ENCODE results near the gene DYRK1A.

The DYRK1A gene

DNA sequence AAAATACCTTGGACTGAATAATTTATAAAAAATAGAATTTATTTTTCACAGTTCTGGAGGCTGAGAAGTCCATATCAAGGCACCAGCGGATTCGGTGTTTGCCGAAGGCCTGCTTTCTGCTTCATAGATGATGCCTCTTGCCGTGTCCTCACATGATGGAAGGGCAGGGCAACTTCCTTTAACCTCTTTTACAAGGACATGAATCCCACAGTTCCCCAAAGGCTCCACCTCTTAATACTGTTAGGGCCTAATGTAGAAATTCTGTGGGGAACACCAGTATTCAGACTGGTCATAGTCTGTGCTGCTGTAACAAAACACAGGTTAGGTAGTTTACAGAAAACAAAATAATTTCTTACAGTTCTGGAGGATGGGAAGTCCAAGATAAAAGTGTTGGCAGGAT, 25.9 kb downstream of the DYRK1A start:
- Mint-ChIP-seq H3K27me3 (no peaks in the 10 kb centered on the region), H3K27ac (no peak overlapping the region), H3K4me3 (no peak overlapping the region), H3K4me1 (peaks cover 77% of the 10 kb centered on the region), H3K9me3 (no peaks in the 10 kb centered on the region), H3K36me3 (no peaks in the 10 kb centered on the region)
- ATAC-seq: no peak

DNA sequence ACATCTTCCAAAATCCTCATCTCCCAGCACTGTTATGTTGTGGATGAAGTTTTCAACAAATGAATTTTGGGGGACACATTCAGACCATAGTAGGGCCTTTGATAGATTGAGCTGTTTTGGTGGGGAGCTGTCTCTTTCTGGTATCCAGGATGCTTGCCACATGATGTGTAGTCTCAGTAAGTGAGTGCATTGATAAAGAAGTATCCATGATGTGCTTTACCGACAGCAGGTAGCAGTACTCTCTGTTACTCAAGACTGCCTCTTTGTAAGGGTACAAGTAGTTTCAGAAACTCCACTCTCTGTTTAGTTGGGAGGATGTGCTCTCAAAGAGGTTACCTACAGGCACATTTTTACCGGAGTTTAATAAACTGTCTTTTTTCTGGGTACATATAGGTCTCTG, 26.5 kb downstream of the DYRK1A start:
- no peak for ATAC-seq
- H3K36me3 Mint-ChIP-seq: no peaks in the 10 kb centered on the region
- H3K4me1 Mint-ChIP-seq: peaks cover 72% of the 10 kb centered on the region
- no peaks in the 10 kb centered on the region for H3K27me3 Mint-ChIP-seq
- H3K9me3 Mint-ChIP-seq: no peaks in the 10 kb centered on the region
- no peak overlapping the region for H3K27ac Mint-ChIP-seq
- no peak overlapping the region for H3K4me3 Mint-ChIP-seq

DNA sequence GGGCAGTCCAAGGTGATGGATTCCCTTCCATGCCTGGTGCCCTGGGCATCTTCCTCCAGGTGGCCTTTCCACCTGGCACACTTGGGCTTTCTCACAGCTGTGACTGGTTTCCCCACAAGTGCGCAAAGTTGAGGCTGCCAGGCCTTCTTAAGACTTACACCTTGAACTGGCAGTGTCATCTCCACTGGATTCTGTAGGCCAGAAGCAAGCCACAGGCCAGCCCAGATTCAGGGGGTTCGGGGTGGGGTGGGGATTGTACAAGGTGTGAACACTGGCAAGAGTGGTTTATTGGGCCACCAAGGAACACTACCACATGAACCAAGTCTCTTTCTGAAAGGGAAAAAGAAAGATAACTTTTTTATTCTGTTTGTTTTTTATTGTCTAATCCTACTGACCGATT, 27.2 kb downstream of the DYRK1A start:
- Mint-ChIP-seq H3K9me3 (no peaks in the 10 kb centered on the region), H3K4me3 (no peak overlapping the region), H3K36me3 (peaks cover 4% of the 10 kb centered on the region), H3K27ac (no peak overlapping the region), H3K27me3 (no peaks in the 10 kb centered on the region), H3K4me1 (peaks cover 74% of the 10 kb centered on the region)
- ATAC-seq: no peak

DNA sequence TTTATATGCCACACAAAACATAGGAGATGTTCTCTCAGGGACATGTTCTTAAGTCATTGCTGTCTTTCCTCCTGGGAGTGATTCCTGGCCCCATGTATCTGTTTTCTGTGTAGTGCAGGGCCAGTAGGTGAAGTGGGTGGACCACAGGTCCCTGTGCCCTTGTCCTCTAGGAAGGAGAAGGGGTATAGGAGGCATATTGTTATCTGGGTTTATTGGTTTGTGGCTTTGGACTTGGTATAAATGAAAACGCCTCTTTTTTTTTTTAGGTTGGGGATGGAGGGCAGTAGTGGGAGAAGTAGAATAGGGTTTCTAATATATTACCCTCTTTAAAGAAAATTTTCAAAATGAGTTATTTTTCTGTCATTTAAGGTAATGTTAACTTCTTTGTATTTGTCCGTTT, 29.4 kb downstream of the DYRK1A start:
- Mint-ChIP-seq H3K4me3 (no peak overlapping the region), H3K4me1 (peaks cover 75% of the 10 kb centered on the region)

DNA sequence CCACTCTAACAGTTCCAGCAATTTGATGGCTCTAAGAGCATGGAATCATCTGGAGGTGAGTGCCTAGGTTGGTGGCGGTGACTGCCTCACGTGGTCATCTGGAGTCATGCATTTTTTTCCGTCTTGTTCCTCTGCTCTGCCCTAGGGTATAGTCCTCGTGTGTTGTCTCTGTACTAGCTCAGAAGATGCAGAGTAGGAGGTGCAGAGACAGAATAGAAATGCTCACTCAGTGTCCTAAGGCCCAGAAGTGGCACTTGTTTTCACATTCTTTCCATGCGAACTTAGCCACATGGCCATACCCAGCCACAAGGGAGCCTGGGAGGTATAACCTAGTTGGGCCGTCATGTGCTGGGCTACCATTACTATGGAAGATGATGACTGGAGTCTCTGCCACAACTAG, 30.3 kb downstream of the DYRK1A start:
- Mint-ChIP-seq H3K9me3 (peaks cover 5% of the 10 kb centered on the region), H3K27ac (no peak overlapping the region), H3K4me1 (peaks cover 66% of the 10 kb centered on the region), H3K27me3 (no peaks in the 10 kb centered on the region), H3K36me3 (peaks cover 16% of the 10 kb centered on the region), H3K4me3 (no peak overlapping the region)
- ATAC-seq: no peak

More for the DNA sequence above, 29.4 kb downstream of the DYRK1A start:
- Mint-ChIP-seq H3K36me3 (peaks cover 11% of the 10 kb centered on the region), H3K27me3 (no peaks in the 10 kb centered on the region), H3K27ac (no peak overlapping the region), H3K9me3 (peaks cover 5% of the 10 kb centered on the region)
- no peak for ATAC-seq

DNA sequence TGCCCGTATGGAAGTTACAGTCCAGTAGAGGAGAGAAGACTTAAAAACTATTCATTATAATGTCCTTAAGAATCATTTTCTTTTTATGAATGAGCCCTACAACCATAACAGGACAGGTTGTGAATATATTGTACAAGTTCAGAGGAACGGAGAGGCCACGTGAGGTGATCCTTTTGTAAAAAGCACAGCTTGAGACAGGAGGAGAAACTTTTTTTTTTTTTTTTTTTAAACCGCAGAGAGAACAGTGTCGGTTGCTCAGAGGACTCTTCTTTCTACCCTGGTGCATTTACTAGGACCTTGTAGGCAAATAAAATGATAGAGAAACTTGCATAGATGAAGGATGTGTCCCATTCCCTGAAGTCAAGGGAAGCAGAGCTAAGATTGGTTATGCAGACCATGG, 32.1 kb downstream of the DYRK1A start:
- Mint-ChIP-seq H3K27me3 (no peaks in the 10 kb centered on the region), H3K4me1 (peaks cover 69% of the 10 kb centered on the region), H3K9me3 (peaks cover 11% of the 10 kb centered on the region), H3K36me3 (peaks cover 29% of the 10 kb centered on the region), H3K4me3 (no peak overlapping the region), H3K27ac (no peak overlapping the region)
- ATAC-seq: no peak

DNA sequence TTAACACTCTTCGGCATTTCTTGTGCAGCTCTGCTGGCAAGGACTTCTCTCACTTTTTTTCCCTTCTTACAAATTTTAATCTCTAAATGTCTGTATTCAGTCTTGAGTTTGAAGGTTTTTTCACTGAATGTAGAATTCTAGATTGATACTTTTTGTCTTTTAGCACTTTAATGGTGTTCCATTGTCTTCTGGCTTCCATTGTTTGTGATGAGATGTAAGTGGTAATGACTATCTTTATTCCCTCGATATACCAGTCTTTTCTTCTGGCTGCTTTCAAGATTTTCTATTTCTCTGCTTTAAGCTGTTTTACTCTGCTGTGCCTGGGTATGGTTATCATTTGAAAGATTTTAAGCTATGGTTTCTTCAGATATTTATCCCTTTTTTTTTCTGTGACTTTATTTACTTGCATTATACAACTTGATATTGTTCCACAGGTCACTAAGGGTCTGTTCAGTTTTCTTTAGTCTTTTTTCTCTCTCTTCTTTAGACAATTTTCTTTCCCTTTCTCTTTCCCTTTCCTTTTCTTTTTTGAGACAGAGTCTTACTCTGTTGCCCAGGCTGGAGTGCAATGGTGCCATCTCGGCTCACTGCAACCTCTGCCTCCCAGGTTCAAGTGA, 35.8 kb downstream of the DYRK1A start:
- no peak for ATAC-seq
- Mint-ChIP-seq H3K4me1 (peaks cover 80% of the 10 kb centered on the region), H3K36me3 (peaks cover 32% of the 10 kb centered on the region), H3K4me3 (no peak overlapping the region), H3K9me3 (peaks cover 11% of the 10 kb centered on the region), H3K27ac (no peak overlapping the region), H3K27me3 (no peaks in the 10 kb centered on the region)

DNA sequence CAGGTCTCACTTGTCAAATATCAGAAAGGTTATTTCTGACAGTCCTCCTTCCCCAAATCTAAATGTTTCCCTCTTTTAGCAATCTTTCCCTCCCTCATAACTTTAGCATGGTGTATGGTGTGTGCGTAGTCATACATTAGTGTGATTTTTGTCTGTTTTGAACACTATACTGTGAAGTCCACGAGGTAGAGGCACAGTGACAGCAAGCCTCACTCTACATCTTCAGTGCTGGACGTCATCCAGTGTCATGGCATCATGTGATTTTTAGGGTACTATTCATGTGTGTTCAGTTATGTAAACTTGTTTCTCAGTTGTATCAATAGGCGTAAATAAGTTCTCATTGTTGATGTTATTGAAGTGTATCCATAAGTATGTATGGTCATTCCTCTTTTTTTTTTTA, 39.1 kb downstream of the DYRK1A start:
- ATAC-seq: no peak
- H3K27ac Mint-ChIP-seq: no peak overlapping the region

DNA sequence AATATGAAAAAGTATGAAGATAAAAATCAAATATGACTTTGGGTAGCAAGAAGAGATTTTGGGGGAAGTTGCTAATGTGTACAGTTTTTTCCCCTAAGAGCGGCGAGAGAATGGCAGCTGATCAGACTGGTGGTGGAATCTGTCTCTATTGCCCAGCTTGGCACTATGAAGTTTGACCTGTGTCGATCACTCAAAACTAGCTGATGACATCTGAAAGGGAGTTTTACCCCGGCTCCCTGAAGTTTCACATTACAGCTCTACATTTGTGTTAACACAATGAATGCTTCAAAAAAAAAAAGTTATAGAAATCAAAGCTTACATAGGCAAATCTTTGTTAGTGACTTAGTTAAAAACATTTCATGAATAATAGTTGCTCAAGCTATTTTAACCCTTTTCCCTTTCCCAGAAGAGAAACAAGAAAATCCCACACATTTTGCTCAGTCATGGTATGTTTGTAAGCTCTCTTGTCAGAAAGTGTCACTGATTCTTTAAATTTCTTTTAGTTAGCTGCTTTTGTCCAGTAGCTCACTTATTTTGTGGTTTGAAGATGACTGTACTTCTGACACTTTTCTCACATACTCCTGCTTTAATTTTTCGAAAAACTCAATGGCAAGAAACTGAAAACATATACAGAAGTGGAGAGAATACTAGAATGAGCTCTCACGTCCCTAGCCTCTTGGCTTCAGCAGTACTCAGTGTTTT, 41.3 kb downstream of the DYRK1A start:
- ATAC-seq: no peak
- Mint-ChIP-seq H3K27me3 (no peaks in the 10 kb centered on the region), H3K4me1 (peaks cover 90% of the 10 kb centered on the region), H3K9me3 (no peaks in the 10 kb centered on the region), H3K4me3 (peak overlapping the region; percentile 16), H3K36me3 (peaks cover 15% of the 10 kb centered on the region), H3K27ac (peak overlapping the region; percentile 1)

More for the DNA sequence above, 39.1 kb downstream of the DYRK1A start:
- H3K4me3 Mint-ChIP-seq: no peak overlapping the region
- H3K27me3 Mint-ChIP-seq: no peaks in the 10 kb centered on the region
- H3K36me3 Mint-ChIP-seq: peaks cover 30% of the 10 kb centered on the region
- H3K4me1 Mint-ChIP-seq: peaks cover 83% of the 10 kb centered on the region
- peaks cover 7% of the 10 kb centered on the region for H3K9me3 Mint-ChIP-seq

DNA sequence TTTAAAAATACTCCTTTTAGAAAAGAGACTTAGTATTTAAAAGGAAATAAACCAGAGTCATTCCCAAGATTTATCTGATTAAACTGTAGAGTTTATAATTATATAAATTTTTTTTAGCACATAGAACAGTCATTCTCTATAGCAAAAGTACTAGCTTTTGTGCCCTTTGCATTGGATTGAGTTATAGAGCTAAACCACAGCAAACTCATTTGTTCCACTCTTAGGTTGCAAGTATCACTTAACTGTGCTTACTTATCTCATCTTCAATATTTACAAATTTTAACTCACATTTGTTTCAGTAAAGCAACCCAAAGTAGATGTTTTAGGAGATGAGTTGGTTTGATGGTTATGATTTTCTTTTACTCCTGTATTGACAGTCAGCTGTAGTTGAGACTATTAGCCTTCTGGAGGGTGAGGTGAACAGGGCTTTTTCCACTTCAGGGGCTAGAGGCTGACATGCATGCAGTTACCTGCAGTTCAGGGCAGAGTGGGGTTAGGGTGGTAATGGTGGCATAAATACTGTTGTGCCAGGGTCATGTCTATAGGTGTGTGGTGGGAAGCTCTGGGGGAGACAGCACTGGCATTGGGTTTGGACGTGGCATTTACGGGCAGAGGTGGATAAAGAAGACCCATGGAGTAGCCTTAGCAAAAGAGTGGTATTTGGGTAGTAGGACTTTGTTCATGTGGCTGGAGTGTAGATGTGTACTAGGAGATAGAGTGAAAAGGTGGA, 42.1 kb downstream of the DYRK1A start:
- Mint-ChIP-seq H3K27me3 (no peaks in the 10 kb centered on the region), H3K27ac (peak overlapping the region; percentile 1), H3K36me3 (peaks cover 14% of the 10 kb centered on the region), H3K4me1 (peaks cover 90% of the 10 kb centered on the region), H3K4me3 (no peak overlapping the region), H3K9me3 (no peaks in the 10 kb centered on the region)
- ATAC-seq: no peak

DNA sequence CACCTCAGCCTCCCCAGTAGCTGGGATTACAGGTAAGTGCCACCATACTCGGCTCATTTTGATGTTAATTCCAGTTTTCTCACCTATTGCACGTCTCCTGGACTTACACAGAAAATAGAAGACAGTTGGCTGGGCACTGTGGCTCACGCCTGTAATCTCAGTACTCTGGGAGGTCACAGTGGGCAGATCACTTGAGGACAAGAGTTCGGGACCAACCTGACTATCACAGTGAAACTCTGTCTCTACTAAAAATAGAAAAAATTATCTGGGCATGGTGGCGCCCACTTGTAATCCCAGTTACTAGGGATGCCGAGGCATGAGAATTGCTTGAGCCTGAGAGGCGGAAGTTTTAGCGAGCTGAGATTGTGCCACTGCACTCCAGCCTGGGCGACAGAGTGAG, 44.1 kb downstream of the DYRK1A start:
- H3K4me1 Mint-ChIP-seq: peaks cover 90% of the 10 kb centered on the region
- H3K9me3 Mint-ChIP-seq: no peaks in the 10 kb centered on the region
- H3K4me3 Mint-ChIP-seq: no peak overlapping the region
- peaks cover 9% of the 10 kb centered on the region for H3K36me3 Mint-ChIP-seq
- no peaks in the 10 kb centered on the region for H3K27me3 Mint-ChIP-seq
- no peak overlapping the region for H3K27ac Mint-ChIP-seq
- ATAC-seq: no peak

DNA sequence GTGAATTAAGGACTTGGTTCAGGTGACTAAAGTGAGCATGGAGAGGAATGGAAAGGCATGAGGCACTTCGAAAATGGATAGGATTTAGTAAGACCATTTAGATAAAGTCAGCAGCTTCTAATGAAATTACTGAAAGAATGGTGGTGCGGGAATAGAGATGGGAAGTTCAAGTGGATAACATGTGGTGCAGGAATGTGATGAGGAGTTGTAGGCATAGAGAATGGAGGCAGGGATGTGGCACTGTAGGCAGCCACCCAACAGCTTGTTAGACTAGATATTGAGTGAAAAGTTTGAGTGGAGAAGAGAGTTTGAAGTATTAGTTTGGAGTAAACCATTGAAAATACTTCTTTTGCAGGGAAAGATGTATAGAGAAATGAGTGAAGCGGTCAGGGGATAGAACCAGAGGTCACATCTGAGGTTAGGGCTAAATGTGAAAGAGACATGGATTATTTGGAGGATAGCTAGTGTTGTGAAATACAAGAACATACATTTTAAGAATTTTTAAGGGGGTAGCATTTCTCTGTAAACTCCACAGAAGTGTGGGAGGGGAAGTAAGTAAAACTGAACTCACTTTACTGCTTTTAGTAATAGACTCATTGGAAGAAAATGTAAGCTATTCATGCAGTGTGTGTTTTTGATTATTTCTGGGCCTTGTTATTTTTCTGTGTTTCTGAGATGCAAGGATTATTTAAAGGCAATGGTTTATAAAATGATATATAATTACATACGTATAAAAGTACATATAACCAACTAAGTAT, 46.2 kb downstream of the DYRK1A start:
- no peak for ATAC-seq
- Mint-ChIP-seq H3K4me1 (peaks cover 79% of the 10 kb centered on the region), H3K4me3 (no peak overlapping the region), H3K27me3 (no peaks in the 10 kb centered on the region), H3K27ac (peak overlapping the region; percentile 0), H3K36me3 (peaks cover 9% of the 10 kb centered on the region), H3K9me3 (no peaks in the 10 kb centered on the region)

DNA sequence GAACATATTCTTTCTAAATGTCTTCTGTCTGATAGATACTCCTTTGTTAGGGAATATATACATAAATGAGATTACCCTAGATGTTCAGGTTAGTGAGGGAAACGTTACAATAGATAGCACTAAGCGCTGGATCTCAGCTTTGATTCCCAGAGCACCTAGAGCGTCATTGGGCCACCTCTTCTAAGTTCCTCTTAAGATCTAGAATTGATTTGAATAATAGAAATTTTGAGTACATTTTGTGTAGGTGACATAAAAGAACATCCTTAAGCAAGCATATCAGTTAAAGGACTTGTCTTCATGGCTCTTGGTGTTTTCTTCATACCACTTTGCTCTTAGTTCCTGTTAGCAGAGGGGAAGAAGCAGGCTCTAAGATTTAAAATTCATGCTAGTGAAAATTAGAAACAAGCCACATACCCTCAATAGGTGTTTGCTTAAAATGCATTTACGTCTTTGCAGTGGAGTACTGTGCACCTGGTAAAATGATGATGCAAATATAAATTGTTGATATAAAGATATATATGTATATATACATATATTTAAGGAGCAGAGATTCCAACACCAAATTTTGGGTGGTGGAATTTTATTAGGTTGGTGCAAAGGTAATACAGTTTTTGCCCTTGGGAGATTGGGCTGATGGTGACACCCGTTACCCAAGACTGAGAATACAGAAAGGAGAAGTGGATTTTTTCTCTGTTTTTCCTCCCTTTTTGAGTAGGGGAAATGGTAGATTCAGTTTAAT, 47.1 kb downstream of the DYRK1A start:
- H3K4me1 Mint-ChIP-seq: peaks cover 73% of the 10 kb centered on the region
- H3K4me3 Mint-ChIP-seq: no peak overlapping the region
- no peaks in the 10 kb centered on the region for H3K9me3 Mint-ChIP-seq
- H3K27ac Mint-ChIP-seq: peak overlapping the region; percentile 12
- peaks cover 9% of the 10 kb centered on the region for H3K36me3 Mint-ChIP-seq
- ATAC-seq: peak; percentile 68
- no peaks in the 10 kb centered on the region for H3K27me3 Mint-ChIP-seq

DNA sequence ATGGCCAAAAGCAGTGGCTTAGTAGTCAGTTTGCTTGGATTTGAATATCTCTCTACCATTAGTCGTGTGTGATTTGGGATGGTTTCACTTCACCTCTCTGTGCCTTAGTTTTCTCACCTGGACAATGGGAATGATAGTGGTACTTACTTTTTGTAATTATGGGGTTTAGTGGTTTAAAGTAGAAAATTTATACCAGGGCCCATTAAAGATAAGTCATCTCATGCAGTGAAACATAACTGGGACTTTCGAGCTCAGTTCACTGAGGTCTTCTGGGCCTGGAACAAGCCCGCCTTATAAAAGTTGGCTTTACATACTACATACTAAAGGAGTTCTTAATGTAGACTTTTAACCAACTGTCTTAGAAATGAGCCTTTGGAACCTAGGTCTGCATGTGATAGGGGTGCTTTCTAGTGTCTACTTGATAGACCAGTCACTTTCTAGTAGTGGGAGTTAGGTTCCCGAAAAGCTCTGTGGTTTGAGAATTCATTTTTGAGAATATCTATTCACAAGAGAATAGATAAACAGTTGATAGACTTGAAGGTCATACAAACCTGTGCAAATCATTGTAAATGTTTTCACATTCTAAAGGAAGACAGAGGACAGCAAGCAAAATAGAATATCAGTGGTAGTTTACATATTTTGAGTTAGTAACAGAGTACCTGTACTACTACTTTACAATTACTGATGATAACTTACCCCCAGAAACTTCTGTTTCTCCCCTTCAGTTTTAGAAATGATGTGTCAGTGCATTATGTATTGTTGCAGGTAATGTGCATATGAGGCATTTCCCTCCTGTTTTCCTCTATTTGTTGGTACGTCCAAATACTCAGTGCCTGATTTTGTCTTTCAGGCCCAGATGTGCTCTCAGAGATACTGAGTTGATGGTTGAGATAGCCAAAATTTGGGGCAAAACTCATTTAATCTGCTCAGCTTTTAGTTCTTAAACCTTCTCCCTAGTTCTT, 48.0 kb downstream of the DYRK1A start:
- ATAC-seq: no peak
- Mint-ChIP-seq H3K4me1 (peaks cover 76% of the 10 kb centered on the region), H3K27me3 (no peaks in the 10 kb centered on the region), H3K9me3 (no peaks in the 10 kb centered on the region), H3K27ac (peak overlapping the region; percentile 12), H3K4me3 (no peak overlapping the region), H3K36me3 (peaks cover 9% of the 10 kb centered on the region)

All from stimulated activated memory B cell treated with anti-CD40 and anti-IgM and Interleukin-4, amounts not matched to agents 10 μg/mL and 1 μg/mL and 100 μg/mL, for 72 hours (primary cell).